ENCODE results near the gene SERPINE2.
"Not testable (repeated sequence)": the region's sequence is repeated elsewhere in the genome, so short reads cannot be mapped to it uniquely, and the experiment has no call there.

SERPINE2 gene

DNA sequence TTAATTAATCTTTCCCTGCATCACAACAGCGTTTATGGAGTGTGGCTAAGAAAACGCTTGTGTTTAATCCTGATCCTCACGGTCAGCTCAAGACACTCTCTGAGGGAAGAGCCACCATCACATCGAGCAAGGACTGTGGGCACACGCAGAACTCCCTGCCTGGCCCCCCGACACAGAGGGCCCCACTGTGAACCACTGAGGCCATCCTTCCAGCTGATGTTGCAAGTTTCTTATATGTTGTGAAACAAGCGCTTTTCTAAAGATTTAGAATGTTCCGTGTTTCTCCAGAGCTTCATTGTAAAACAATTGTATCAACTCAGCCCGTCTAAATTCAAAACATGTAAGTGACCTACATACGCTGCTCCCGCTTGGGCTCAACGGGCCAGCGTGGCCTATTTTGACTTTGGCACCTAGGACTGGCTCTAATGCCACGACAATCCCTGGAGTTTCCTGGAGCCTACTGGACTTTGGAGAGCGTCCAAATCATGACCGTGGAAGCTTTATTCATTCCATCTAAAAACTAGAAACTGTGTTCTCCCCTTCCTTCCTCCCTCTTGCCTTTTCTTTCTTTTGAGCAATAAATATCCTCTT is 34.9 kb downstream of the SERPINE2 start:
- H3K79me2 ChIP-seq, result no peaks in the 10 kb centered on the region
- H3K4me3 ChIP-seq (ENCODE audit: low read depth, low read length), result no peak overlapping the region
- H3K27ac ChIP-seq, result no peak overlapping the region
- H3K36me3 ChIP-seq (ENCODE audit: control insufficient read depth, insufficient read depth, low read length), result no peaks in the 10 kb centered on the region
- no peaks in the 10 kb centered on the region for H3K4me1 ChIP-seq
- H3K9ac ChIP-seq, result no peak overlapping the region
- TF ChIP-seq, protein P1, sequence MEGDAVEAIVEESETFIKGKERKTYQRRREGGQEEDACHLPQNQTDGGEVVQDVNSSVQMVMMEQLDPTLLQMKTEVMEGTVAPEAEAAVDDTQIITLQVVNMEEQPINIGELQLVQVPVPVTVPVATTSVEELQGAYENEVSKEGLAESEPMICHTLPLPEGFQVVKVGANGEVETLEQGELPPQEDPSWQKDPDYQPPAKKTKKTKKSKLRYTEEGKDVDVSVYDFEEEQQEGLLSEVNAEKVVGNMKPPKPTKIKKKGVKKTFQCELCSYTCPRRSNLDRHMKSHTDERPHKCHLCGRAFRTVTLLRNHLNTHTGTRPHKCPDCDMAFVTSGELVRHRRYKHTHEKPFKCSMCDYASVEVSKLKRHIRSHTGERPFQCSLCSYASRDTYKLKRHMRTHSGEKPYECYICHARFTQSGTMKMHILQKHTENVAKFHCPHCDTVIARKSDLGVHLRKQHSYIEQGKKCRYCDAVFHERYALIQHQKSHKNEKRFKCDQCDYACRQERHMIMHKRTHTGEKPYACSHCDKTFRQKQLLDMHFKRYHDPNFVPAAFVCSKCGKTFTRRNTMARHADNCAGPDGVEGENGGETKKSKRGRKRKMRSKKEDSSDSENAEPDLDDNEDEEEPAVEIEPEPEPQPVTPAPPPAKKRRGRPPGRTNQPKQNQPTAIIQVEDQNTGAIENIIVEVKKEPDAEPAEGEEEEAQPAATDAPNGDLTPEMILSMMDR (IDR thresholded peaks at IDR 0.05), result no peak
- H2AFZ ChIP-seq, result no peak overlapping the region
- H3K9me3 ChIP-seq (ENCODE audit: control insufficient read depth, low read length), result no peaks in the 10 kb centered on the region
- no peaks in the 10 kb centered on the region for H3K27me3 ChIP-seq (ENCODE audit: control insufficient read depth, insufficient read depth, low read length)
- H3K4me2 ChIP-seq (ENCODE audit: low read length), result no peak overlapping the region

DNA sequence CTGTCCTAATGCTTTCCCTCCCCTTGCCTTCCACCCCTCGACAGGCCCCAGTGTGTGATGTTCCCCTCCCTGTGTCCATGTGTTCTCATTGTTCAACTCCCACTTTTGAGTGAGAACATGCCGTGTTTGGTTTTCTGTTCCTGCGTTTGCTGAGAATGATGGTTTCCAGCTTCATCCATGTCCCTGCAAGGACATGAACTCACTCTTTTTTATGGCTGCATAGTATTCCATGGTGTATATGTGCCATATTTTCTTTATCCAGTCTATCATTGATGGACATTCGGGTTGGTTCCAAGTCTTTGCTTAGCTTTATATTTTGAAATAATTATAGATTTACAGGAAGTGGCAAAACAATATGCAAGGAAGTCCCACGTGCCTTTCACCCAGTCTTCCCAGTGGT is 38.4 kb downstream of the SERPINE2 start:
- not testable (repeated sequence) for H3K36me3 ChIP-seq (ENCODE audit: control insufficient read depth, insufficient read depth, low read length); H3K27ac ChIP-seq; H3K4me3 ChIP-seq (ENCODE audit: low read depth, low read length); H3K79me2 ChIP-seq; H3K4me2 ChIP-seq (ENCODE audit: low read length); H2AFZ ChIP-seq; H3K9me3 ChIP-seq (ENCODE audit: control insufficient read depth, low read length); H3K9ac ChIP-seq; H3K27me3 ChIP-seq (ENCODE audit: control insufficient read depth, insufficient read depth, low read length); H3K4me1 ChIP-seq

DNA sequence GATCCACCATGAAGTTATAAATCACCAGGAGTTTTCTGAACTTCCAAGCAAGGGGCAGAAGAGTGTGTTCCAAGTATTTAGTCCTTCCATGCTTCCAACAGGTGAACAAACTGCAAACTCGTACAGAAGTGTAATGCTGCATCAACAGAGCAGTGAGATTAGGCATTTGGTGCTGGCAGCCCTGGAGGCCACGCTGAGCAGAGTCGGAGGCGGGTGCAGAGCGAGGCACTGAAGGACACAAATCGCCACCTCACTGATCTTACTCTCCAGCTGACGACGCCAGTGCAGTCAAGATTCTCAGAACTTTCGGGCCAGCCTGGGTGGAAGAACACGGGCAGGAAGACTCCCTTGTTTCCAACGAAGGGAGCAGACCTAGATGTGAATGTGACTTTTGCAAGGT is 39.2 kb downstream of the SERPINE2 start:
- TF ChIP-seq, protein P1 (IDR thresholded peaks at IDR 0.05), result no peak
- Histone ChIP-seq H3K79me2 (no peaks in the 10 kb centered on the region), H3K4me1 (no peaks in the 10 kb centered on the region), H3K9ac (no peak overlapping the region), H3K27ac (no peak overlapping the region), H2AFZ (no peak overlapping the region), H3K4me3 (ENCODE audit: low read depth, low read length) (no peak overlapping the region), H3K4me2 (ENCODE audit: low read length) (no peak overlapping the region), H3K27me3 (ENCODE audit: control insufficient read depth, insufficient read depth, low read length) (no peaks in the 10 kb centered on the region), H3K36me3 (ENCODE audit: control insufficient read depth, insufficient read depth, low read length) (no peaks in the 10 kb centered on the region), H3K9me3 (ENCODE audit: control insufficient read depth, low read length) (no peaks in the 10 kb centered on the region)

DNA sequence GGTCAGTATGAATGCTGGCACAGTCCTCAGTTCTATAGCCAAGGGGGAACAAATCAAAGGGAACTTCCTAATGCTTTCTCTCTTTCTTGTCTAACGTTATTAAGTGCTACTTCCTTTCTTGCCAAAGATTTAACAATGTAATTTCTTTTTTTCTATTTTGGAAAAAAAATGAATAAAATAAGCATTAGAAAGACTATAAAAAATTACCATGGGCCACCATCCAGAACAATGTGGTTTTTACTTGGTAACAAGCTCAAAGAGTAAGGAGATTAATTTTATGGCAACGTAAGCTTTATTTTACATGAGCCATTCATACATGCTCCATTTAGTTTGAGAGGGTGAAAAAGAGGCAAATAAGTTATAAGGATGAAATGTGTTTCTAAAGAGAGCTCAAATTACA is 40.1 kb downstream of the SERPINE2 start:
- no peaks in the 10 kb centered on the region for H3K79me2 ChIP-seq
- H3K4me3 ChIP-seq (ENCODE audit: low read depth, low read length), result no peak overlapping the region
- no peaks in the 10 kb centered on the region for H3K9me3 ChIP-seq (ENCODE audit: control insufficient read depth, low read length)
- TF ChIP-seq, protein P1 (IDR thresholded peaks at IDR 0.05), result no peak
- no peaks in the 10 kb centered on the region for H3K27me3 ChIP-seq (ENCODE audit: control insufficient read depth, insufficient read depth, low read length)
- no peak overlapping the region for H3K27ac ChIP-seq
- H3K36me3 ChIP-seq (ENCODE audit: control insufficient read depth, insufficient read depth, low read length), result no peaks in the 10 kb centered on the region
- no peak overlapping the region for H3K4me2 ChIP-seq (ENCODE audit: low read length)
- H3K9ac ChIP-seq, result no peak overlapping the region
- no peaks in the 10 kb centered on the region for H3K4me1 ChIP-seq
- H2AFZ ChIP-seq, result no peak overlapping the region

DNA sequence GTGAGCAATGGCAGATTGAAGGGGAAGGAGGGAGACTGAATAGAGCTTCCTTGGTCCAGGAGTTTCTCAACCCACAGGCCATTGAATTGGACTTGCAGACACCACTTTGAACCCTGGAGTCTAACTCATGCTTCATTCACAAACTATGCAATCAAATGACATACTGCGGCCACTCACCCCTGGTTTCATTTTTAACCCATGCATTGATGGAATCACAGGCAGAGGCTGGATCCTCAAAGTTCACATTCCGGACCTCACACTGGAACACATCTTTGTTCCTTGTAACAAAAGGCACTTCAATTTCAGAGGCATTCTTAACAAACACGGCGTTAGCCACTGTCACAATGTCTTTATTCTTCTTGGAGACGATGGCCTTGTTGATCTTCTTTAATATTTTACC is 41.1 kb downstream of the SERPINE2 start:
- Histone ChIP-seq H3K27ac (no peak overlapping the region), H2AFZ (no peak overlapping the region), H3K9ac (no peak overlapping the region), H3K4me1 (no peaks in the 10 kb centered on the region), H3K4me2 (ENCODE audit: low read length) (no peak overlapping the region), H3K9me3 (ENCODE audit: control insufficient read depth, low read length) (no peaks in the 10 kb centered on the region), H3K36me3 (ENCODE audit: control insufficient read depth, insufficient read depth, low read length) (no peaks in the 10 kb centered on the region), H3K79me2 (no peaks in the 10 kb centered on the region), H3K4me3 (ENCODE audit: low read depth, low read length) (no peak overlapping the region), H3K27me3 (ENCODE audit: control insufficient read depth, insufficient read depth, low read length) (no peaks in the 10 kb centered on the region)
- TF ChIP-seq, protein P1 (IDR thresholded peaks at IDR 0.05), result no peak
